ENCODE data around the gene SMPD2. TPM values are rescaled to one million over a fixed set of nuclear protein-coding genes. Genes with fewer than 3 reads are reported as not detected.

Gene SMPD2
- total RNA-seq, 1 experiment from 2014 or later: 8.2 TPM

- ChIA-PET POLR2A (ENCODE audit: unreplicated experiment) (no interaction called here), CTCF (no interaction called here)
- Histone ChIP-seq H3K27ac (no peak overlapping the region), H3K79me2 (ENCODE audit: low read depth) (peaks cover 71% of the 10 kb centered on the region), H3K36me3 (ENCODE audit: low read depth) (peaks cover 49% of the 10 kb centered on the region), H3F3A (ENCODE audit: insufficient read depth, low read depth) (no peaks in the 10 kb centered on the region), H3K9me3 (ENCODE audit: insufficient read depth, low read depth) (no peaks in the 10 kb centered on the region), H3K4me1 (replicated peaks; ENCODE audit: insufficient read depth) (peaks cover 36% of the 10 kb centered on the region), H4K20me1 (ENCODE audit: insufficient read depth) (peaks cover 23% of the 10 kb centered on the region), H2AFZ (no peak overlapping the region), H3K27me3 (ENCODE audit: insufficient read depth, low read depth) (no peaks in the 10 kb centered on the region), H3K9me2 (ENCODE audit: insufficient read depth) (no peaks in the 10 kb centered on the region), H3K4me3 (no peak overlapping the region), H3K4me2 (peak overlapping the region; percentile 39)
- intact Hi-C loops (cut with micrococcal nuclease; ENCODE audit: unreplicated experiment): no loop called here
- DNase-seq: no peak
- no TSS peak for BruUV-seq (replicated peaks)
- no peak for TF ChIP-seq CTCF (conservative IDR thresholded peaks at IDR 0.05)
- no peak for TF ChIP-seq EZH2 (IDR thresholded peaks at IDR 0.05; ENCODE audit: low read depth)
These were observed 37.8 kb downstream of the SMPD2 start for GRCh38 chr6:109478222-109478805.

GRCh38 chr6:109478841-109479624 is 38.5 kb downstream of the SMPD2 start:
- Histone ChIP-seq H3K4me2 (peak overlapping the region; percentile 39), H3K4me1 (replicated peaks; ENCODE audit: insufficient read depth) (peaks cover 36% of the 10 kb centered on the region), H3K27ac (no peak overlapping the region), H3K9me2 (ENCODE audit: insufficient read depth) (no peaks in the 10 kb centered on the region), H4K20me1 (ENCODE audit: insufficient read depth) (peaks cover 23% of the 10 kb centered on the region), H3K36me3 (ENCODE audit: low read depth) (peaks cover 42% of the 10 kb centered on the region), H3K27me3 (ENCODE audit: insufficient read depth, low read depth) (no peaks in the 10 kb centered on the region), H3F3A (ENCODE audit: insufficient read depth, low read depth) (peaks cover 6% of the 10 kb centered on the region; the same call in 1 of the 2 replicates), H3K9me3 (ENCODE audit: insufficient read depth, low read depth) (no peaks in the 10 kb centered on the region), H3K79me2 (ENCODE audit: low read depth) (peaks cover 71% of the 10 kb centered on the region), H3K4me3 (peak overlapping the region; percentile 16), H2AFZ (no peak overlapping the region)
- CTCF ChIA-PET: no interaction called here
- no peak for DNase-seq
- POLR2A ChIA-PET (ENCODE audit: unreplicated experiment): no interaction called here
- no TSS peak for BruUV-seq (replicated peaks)
- intact Hi-C loops (cut with micrococcal nuclease; ENCODE audit: unreplicated experiment): no loop called here
- TF ChIP-seq EZH2 (IDR thresholded peaks at IDR 0.05; ENCODE audit: low read depth) (no peak), CTCF (conservative IDR thresholded peaks at IDR 0.05) (no peak)

- Histone ChIP-seq H2AFZ (no peak overlapping the region), H4K20me1 (ENCODE audit: insufficient read depth) (peaks cover 23% of the 10 kb centered on the region), H3K9me3 (ENCODE audit: insufficient read depth, low read depth) (no peaks in the 10 kb centered on the region), H3F3A (ENCODE audit: insufficient read depth, low read depth) (peaks cover 12% of the 10 kb centered on the region; the same call in 1 of the 2 replicates), H3K27me3 (ENCODE audit: insufficient read depth, low read depth) (no peaks in the 10 kb centered on the region), H3K4me3 (peak overlapping the region; percentile 21; the same call in 1 of the 2 replicates), H3K4me1 (replicated peaks; ENCODE audit: insufficient read depth) (peaks cover 46% of the 10 kb centered on the region), H3K36me3 (ENCODE audit: low read depth) (peaks cover 30% of the 10 kb centered on the region), H3K27ac (no peak overlapping the region), H3K9me2 (ENCODE audit: insufficient read depth) (no peaks in the 10 kb centered on the region), H3K4me2 (peak overlapping the region; percentile 76), H3K79me2 (ENCODE audit: low read depth) (peaks cover 68% of the 10 kb centered on the region)
- DNase-seq: no peak
- BruUV-seq (replicated peaks): TSS peak; percentile 27
- POLR2A ChIA-PET (ENCODE audit: unreplicated experiment): no interaction called here
- intact Hi-C loops (cut with micrococcal nuclease; ENCODE audit: unreplicated experiment): loop anchor here (10.0 kb wide), 1 partner anchor 386 kb away; the partner anchor contains the start of genes CEP57L1 and SESN1
- no peak for TF ChIP-seq CTCF (conservative IDR thresholded peaks at IDR 0.05)
- no peak for TF ChIP-seq EZH2 (IDR thresholded peaks at IDR 0.05; ENCODE audit: low read depth)
- CTCF ChIA-PET: interaction anchor here (0.6 kb wide), 1 partner anchor 119 kb away, joined by 3 read pairs; no protein-coding TSS in a partner anchor
These were observed 40.5 kb downstream of the SMPD2 start for GRCh38 chr6:109480993-109481480.

All from PC-9 (cell line).